Retinal pigment epithelial cell (primary cell): ENCODE results near the gene IRF2BP1.
A peak's percentile ranks its signal among the peaks of the same experiment; 100 is the strongest.

Experiments
- DNase-seq: peaks from one replicate; pipeline ENCODE4 v3.0.0-alpha.2; 2010; ENCODE audit warnings: low read depth
- H3K4me3 ChIP-seq: 2 replicates; pipeline ENCODE4 v1.5.1; 2011; ENCODE audit warnings: mild to moderate bottlenecking, low read length, control low read depth, moderate library complexity
- CTCF ChIP-seq: conservative IDR thresholded peaks from 2 replicates; pipeline ENCODE4 v1.5.1; 2011; ENCODE audit warnings: low read depth, low read length, control low read depth, inconsistent platforms

The IRF2BP1 gene

GRCh38 chr19:45917421-45918091, 31.6 kb upstream of the IRF2BP1 start:
- DNase-seq: no peak

DNA sequence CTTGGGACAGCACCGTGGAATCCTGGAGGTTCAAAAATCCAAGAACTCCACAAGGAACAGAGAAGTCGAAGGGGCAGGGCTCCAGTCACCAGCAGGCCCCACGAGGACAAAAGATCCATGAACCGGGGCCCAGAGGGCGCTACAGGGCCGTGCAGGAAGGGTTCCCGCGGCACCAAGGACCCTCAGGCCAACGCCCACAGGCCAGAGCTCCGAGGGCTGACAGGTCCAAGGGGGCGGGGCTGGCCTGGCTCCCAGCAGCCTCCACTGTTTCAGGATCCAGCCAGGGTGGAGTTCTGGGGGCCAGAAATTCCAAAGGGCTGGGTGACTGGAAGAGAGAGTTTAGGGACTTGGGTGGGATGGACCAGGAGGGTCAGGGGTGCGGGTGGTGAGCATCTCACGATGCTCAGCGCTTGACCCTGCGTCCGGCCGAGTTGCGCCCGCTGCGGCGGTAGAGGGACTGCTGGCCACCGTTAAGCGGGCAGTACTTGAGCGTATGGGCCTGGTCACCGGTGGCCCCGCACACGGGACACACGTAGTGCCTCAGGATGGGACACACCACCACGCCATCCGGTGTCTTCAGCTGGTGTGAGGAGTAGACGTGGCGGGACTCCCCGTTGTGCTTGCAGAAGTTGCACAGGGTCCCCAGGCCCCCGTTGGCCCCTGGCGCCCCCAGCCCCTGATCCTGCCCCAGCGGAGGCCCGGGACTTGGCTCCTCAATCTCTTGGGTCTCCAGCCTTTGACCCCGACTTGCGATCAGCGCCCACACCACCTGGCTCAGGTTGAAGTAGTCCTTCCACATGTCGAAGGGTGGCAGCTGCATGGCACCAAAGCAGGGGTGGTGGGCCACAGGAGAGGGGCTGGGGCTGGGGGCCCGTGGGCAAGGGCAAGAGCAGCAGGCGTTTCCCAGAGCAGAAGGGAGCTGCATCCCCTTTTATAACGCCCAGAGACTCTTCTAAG, 28.2 kb upstream of the IRF2BP1 start, which contains the start of gene NANOS2:
NANOS2 (minus strand) TSS at position 905 of the 957 bp plus-strand sequence; CDS start at position 820, 85 bp downstream.
- H3K4me3 ChIP-seq: no peak within 1 kb of the TSS
- DNase-seq: no peak
- peak; percentile 24 for TF ChIP-seq CTCF

More at GRCh38 chr19:45917421-45918091, 31.6 kb upstream of the IRF2BP1 start:
- H3K4me3 ChIP-seq: no peak overlapping the region
- no peak for TF ChIP-seq CTCF

GRCh38 chr19:45911291-45911690, 25.4 kb upstream of the IRF2BP1 start:
- TF ChIP-seq CTCF: no peak
- no peak overlapping the region for H3K4me3 ChIP-seq
- DNase-seq: no peak

GRCh38 chr19:45908956-45909355, 23.0 kb upstream of the IRF2BP1 start:
- DNase-seq: no peak
- H3K4me3 ChIP-seq: no peak overlapping the region
- TF ChIP-seq CTCF: no peak

GRCh38 chr19:45906221-45906620, 20.3 kb upstream of the IRF2BP1 start:
- H3K4me3 ChIP-seq: no peak overlapping the region
- TF ChIP-seq CTCF: no peak
- no peak for DNase-seq

GRCh38 chr19:45905011-45905410, 19.1 kb upstream of the IRF2BP1 start:
- DNase-seq: no peak
- no peak overlapping the region for H3K4me3 ChIP-seq
- no peak for TF ChIP-seq CTCF
